GM21360 (cell line): ENCODE results near the gene FBXO17.
A peak's percentile ranks its signal among the peaks of the same experiment; 100 is the strongest.
"Not testable (repeated sequence)": the region's sequence is repeated elsewhere in the genome, so short reads cannot be mapped to it uniquely, and the experiment has no call there.

ENCODE experiments used
- ATAC-seq: cut with Tn5 transposase; IDR thresholded peaks from one replicate; pipeline ENCODE4 v1.9.1; 2021; ENCODE audit warnings: mild to moderate bottlenecking, moderate library complexity; ENCODE audit not compliant: unreplicated experiment

FBXO17 gene

GRCh38 chr19:38980583-38981374 lies 5.2 kb upstream of the FBXO17 start:
- ATAC-seq: no peak

- ATAC-seq: no peak
Measured at GRCh38 chr19:38979812-38980211, 4.3 kb upstream of the FBXO17 start.

GRCh38 chr19:38978326-38978689 lies 2.8 kb upstream of the FBXO17 start:
- ATAC-seq: no peak

- ATAC-seq: peak; percentile 71
Measured at GRCh38 chr19:38977445-38978325, 2.1 kb upstream of the FBXO17 start.

GRCh38 chr19:38975861-38976271 lies 324 bp upstream of the FBXO17 start:
- no peak for ATAC-seq

GRCh38 chr19:38974624-38975213 lies 823 bp downstream of the FBXO17 start:
- no peak for ATAC-seq

- no peak for ATAC-seq
Measured at GRCh38 chr19:38971672-38972071, 3.9 kb downstream of the FBXO17 start.

GRCh38 chr19:38970664-38971532 lies 4.6 kb downstream of the FBXO17 start:
- ATAC-seq: no peak

GRCh38 chr19:38966149-38966548 lies 9.4 kb downstream of the FBXO17 start:
- ATAC-seq: not testable (repeated sequence)

GRCh38 chr19:38964738-38965137 lies 10.8 kb downstream of the FBXO17 start:
- no peak for ATAC-seq

- ATAC-seq: no peak
Measured at GRCh38 chr19:38959618-38960017, 15.9 kb downstream of the FBXO17 start.

GRCh38 chr19:38958301-38958700 lies 17.2 kb downstream of the FBXO17 start:
- no peak for ATAC-seq

GRCh38 chr19:38956264-38956663 lies 19.3 kb downstream of the FBXO17 start:
- ATAC-seq: no peak

GRCh38 chr19:38953677-38954076 lies 21.9 kb downstream of the FBXO17 start:
- no peak for ATAC-seq

- ATAC-seq: no peak
Measured at GRCh38 chr19:38952395-38953165, 23.0 kb downstream of the FBXO17 start.

GRCh38 chr19:38951187-38951586 lies 24.4 kb downstream of the FBXO17 start:
- ATAC-seq: no peak

- no peak for ATAC-seq
Measured at GRCh38 chr19:38949580-38950367, 25.8 kb downstream of the FBXO17 start.

GRCh38 chr19:38946229-38947010 lies 29.1 kb downstream of the FBXO17 start:
- no peak for ATAC-seq
